Renal cortex interstitium (tissue), 11 donors: Measurements from ENCODE around the gene ARL5B. TPM values are rescaled to one million over a fixed set of nuclear protein-coding genes. Genes with fewer than 3 reads are reported as not detected.

Experiments
- DNase-seq, 11 donors: peaks; one replicate each; pipeline ENCODE4 v3.0.0-alpha.2; 2013; ENCODE audit warnings: low read depth in 9 of 11, low spot score in 4 of 11; ENCODE audit errors: extremely low read depth in 1 of 11
- polyA plus RNA-seq, 3 donors: library from polyadenylated mRNA; unstranded; fragments of 120-200 nt; gene quantifications; one replicate each; pipeline ENCODE4 v1.2.1, GENCODE V29; 2013; ENCODE audit not compliant: insufficient read length in 3 of 3

Gene ARL5B
- polyA plus RNA-seq, 3 donors, result 39.9 to 49.8 (median 44.0) TPM

DNA sequence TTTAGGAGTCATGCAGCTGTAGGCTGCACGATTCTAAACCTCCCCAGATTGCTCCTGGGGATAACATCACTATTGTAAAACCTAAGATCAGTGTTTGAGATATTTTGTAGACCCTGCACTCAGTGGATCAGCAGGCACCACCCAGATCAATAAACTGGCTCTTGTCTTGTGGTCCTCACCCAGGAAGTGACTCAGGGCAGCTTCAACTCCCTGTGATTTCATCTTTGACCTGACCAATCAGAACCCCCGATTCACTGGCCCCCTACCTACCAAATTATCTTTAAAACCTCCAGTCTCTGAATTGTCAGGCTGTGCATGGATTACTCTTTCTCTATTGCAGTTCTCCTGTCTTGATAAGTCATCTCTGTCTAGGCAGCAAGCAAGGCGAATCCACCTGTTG, 25.7 kb downstream of the ARL5B start:
- DNase-seq, result no peak

DNA sequence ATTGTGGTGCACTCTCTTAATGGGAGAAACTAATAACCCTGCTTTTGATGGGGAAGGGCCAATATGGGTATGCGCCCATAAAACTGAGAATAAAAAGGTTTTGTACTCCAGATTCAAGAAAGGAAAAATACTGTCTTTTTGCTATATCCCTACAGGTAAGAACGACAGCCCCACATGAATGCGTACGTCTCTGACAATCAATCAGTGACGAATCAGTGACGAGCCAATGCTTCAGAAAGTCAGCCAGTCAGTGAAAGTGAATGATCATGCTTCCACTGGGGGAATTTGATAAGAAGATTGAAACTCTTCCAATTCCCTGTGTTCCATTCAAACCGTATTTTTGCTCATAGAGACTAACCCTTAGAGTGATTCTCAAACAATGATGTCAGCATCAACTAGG, 26.3 kb downstream of the ARL5B start:
- no peak for DNase-seq

DNA sequence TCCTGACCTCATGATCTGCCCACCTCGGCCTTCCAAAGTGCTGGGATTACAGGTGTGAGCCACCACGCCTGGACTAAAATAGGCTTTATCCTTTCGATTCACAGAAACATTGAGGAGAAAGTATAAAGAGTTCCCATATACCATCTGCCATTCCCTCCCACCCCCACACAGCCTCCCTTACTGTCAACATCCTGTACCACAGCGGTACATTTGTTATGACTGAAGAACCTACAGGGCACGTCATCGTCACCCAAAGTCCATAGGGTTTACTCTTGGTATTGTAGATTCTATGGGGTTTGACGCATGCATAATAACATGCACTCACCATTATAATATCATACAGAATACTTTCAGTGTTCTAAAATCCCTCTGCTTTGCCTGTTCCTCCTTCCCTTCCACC, 28.0 kb downstream of the ARL5B start:
- no peak for DNase-seq

DNA sequence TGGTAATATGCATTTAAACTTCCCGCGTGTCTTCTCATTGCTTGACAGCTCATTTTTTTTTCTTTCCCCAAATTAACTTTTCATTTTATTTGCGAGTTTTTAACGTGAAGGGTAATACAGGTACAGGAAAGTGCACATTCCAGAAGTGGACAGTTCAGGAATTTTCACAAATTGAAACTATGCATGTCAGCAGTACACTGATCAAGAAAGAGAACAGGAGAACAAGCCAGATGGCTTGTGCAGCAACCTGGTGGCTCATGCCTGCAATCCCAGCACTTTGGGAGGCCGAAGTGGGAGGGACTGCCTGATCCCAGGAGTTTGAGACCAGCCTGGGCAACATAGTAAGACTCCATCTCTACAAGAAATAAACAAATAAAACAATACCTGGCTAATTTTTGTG, 28.5 kb downstream of the ARL5B start:
- no peak for DNase-seq

DNA sequence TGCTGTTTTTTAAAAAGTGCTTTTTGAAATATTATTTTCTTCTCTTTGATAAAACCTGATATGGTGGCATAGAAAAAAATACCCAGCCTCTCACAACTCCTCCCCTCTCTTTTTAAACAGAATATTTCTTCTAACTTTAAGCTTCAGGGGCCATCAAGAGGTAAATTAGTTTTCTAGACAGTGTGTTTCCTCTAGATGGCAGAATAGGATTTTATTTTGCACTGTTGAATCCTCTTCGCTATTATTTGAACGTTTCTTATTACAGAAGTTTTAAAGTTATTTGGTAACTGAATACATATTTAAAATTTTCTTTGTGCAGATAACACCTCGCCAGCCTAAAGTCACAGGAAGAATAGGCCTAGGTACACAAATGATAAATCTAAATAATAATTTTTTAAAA, 30.3 kb downstream of the ARL5B start:
- DNase-seq, result peak in 1 of 11 donors; percentile 32

DNA sequence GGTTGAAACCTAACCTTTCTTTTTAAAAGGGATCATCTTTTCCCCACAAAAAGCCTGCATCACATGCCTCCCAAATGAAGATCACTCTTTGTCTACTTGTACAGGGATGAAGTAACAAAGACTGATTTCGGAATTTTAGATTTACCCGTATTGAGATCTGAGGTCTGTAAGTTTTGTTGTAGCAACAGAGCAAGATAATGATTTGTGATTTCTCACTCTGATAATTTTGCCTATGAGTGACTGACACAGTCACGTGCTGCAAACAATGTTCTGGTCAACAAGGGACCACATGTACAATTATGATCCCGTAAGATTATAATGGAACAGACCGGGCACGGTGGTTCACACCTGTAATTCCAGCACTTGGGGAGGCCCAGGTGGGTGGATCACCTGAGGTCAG, 31.3 kb downstream of the ARL5B start:
- no peak for DNase-seq

DNA sequence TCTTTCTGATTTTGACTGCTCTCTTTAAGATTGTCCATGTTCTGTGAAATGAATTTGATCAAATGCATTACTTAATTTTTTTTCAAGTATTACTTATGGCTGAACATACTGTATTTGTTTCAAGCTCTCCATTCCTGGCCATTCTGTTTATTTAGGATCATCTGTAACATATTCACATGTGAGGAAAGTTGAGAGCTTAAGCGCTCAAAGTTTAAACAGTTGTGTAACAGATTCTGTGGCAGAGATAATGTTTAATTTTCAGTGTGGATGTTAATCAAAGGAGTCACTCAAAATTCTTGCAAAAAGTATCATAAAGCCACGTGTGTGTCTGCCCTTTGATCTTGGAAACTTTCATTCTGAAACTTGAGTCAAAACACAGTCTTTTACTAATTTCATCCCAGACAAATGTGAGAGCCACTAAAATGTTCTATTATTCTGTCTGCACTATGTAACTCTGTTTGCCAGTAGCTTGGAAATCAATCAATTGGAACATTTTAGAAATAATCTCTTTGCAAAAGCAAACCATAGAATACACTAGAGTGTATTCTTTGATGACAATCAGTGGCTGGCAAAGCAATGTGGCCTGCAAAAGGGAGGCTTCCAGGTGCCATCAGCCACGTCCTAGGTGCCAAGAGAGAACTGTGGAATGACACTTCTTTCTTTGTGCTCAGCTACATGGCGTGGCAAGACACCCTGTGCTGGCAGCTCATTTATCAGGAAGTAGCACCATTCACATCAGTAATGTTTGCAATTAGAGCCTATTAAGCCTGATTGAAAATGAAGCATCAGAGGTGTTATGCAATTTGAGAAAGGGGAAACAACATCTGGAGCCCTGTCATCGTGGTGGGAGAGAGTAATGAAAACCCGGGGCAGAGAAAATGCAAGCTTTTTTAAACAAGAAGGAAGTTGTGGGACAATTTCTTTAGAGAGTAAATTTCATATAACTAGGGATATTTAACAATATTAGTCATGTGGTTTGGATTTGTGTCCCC, 40.9 kb downstream of the ARL5B start:
- DNase-seq, result no peak

DNA sequence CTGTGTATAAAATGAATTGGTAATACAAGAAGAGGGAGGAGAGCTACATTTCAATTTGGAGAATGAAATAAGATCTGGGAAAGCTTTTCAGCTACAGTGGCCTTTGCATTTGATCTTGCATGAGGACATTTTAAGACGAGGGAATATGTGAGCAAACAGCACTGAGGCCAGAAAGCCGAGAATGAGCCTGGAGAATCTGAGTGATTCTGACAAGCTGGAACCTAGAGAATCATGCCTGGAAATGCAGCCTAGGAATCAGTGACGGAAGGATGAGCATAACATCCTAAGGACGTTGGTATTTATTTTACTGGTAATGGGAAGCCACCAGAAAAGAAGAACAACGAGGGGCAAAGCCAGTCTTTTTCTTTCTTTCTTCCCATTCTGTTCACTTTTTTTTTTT, 44.3 kb downstream of the ARL5B start:
- DNase-seq, result peak in 1 of 11 donors; percentile 2

DNA sequence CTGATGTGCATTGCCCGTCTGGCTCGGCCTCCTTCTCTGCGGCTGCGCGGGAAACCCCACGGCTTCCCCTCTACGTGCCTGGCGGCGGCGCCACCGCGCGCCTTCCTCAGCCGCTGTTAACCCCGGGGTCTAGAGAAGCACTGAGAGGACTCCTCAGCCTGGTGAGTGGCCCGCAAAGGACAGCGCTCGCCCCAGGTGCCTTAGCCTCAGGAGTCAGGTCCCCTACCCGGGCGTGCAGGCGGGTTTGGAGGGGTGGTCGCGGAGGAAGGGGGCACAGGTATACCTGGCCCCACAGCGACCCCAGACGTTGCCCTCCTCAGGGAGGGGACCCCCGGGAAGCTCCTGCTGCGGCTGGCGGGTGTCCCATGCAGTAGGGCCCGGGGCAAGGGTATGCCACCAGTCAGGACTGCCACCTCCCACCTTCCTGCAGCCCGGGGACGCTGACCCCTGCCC, 51.0 kb downstream of the ARL5B start:
- no peak for DNase-seq

DNA sequence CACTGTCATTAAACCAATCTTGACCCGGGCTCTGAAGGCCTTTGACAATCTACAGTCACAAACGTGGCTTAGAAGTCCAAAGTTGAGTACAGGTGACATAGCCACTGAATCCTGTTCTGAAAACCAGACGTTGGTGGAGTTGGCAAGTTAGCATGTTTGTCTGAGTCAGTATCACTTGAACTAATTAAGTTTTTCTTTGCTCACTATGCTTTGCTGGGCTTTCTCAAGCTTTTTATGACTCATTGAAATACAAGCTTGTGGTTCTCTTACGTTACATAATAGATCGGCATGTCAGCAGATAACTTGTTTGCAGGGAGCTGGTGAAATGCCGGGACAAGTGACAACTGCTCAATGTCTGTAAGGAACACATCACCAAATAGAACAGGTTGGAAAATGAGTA, 53.8 kb downstream of the ARL5B start:
- no peak for DNase-seq

DNA sequence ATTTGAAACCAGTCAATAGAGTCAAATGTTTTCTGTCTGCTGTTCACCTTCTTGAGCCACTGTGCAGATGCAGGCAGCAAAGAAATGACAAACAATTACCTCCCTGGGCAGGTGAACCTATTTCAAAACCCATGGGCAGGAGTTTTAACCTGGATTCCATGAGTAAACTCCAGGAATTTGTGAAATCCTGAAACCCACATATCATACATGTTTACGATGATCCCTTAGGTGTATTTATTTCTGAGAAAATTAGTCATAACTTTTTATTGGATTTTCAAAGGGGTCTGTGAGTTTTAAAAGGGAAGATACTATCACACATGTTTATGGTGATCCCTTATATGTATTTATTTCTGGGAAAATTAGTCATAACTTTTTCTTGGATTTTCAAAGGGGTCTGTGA, 59.8 kb downstream of the ARL5B start:
- DNase-seq, result no peak

DNA sequence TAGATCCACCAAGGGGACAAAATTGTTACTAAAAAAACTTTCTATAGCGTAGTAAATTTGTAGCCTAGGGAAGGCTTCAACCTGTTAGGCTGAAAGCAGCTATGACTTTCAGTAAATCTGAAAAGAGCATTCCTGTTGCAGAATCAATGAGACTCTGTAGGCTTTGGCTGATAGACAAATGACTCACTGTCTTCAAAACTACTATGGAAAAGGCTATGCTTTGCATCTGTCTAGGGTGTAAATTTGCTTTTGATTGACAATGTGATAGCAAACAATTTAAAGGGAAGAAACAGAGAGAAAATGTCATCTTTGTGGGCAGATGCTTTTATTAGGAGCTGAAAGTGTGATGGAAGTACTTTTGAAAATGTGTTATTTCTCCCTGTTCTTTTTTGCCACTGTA, 60.6 kb downstream of the ARL5B start:
- no peak for DNase-seq

DNA sequence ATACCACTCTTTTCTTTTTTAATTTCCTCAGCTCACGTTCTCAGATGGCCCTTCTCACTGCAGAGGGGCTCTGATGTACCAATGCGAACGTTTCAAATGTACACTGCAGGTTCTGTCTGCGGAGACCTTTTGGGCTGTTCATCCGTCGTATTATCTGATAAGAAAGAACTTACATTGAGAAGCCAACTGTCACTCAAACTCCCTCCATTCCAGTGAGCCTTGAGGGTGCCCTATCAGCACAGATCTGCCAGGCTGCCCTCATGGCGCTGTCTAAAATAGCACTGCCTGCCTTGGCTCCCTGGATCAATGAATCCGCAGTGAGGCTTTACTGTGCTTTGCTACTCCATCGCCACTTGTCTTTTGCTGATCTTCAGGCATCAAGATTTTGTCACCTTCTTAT, 61.8 kb downstream of the ARL5B start:
- DNase-seq, result no peak

DNA sequence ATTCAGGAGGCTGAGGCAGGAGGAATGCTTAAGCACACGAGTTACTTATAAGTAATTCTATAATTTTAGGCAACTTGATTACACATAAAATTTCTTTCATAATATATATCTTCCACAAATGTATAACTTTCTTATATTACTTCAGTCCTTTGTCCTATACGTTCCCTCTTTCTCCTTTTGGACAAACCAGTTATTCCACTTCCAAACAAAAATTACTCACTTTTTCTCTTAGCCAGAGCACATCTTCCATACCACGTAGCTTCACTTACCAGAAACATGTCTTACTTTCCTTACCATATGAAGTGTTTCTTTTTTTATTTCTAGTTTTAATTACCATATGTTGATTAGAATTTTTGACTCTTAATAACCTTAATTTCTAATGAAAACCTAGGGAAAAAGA, 64.6 kb downstream of the ARL5B start:
- DNase-seq, result no peak

Other genes with a start within 250 kb of the ARL5B start
- gene NSUN6, start 7.8 kb upstream of the ARL5B start, polyA plus RNA-seq, result 10 to 100 TPM; 21.5 to 41.0 (median 27.4) TPM